OCI-LY1 (cell line): Measurements from ENCODE around the gene LAYN.

Experiments
- EZH2 ChIP-seq: fragments of 200-600 bp; sonication (generic), shearing (Covaris generic); IDR thresholded peaks from 2 replicates; pipeline ENCODE4 v1.8.0; 2017; ENCODE audit warnings: borderline replicate concordance, mixed run types, mild to moderate bottlenecking, antibody characterized with exemption, low read length, moderate library complexity, mixed read lengths
- TF ChIP-seq, protein P1 (sequence below): fragments of 200-600 bp; sonication (generic), shearing (Covaris generic); IDR thresholded peaks from 2 replicates; pipeline ENCODE4 v1.5.1; 2017; ENCODE audit warnings: mild to moderate bottlenecking, antibody characterized with exemption, low read length, moderate library complexity, mixed read lengths

- TF ChIP-seq, protein P1, sequence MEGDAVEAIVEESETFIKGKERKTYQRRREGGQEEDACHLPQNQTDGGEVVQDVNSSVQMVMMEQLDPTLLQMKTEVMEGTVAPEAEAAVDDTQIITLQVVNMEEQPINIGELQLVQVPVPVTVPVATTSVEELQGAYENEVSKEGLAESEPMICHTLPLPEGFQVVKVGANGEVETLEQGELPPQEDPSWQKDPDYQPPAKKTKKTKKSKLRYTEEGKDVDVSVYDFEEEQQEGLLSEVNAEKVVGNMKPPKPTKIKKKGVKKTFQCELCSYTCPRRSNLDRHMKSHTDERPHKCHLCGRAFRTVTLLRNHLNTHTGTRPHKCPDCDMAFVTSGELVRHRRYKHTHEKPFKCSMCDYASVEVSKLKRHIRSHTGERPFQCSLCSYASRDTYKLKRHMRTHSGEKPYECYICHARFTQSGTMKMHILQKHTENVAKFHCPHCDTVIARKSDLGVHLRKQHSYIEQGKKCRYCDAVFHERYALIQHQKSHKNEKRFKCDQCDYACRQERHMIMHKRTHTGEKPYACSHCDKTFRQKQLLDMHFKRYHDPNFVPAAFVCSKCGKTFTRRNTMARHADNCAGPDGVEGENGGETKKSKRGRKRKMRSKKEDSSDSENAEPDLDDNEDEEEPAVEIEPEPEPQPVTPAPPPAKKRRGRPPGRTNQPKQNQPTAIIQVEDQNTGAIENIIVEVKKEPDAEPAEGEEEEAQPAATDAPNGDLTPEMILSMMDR, result no peak
- TF ChIP-seq EZH2, result no peak
Measured at GRCh38 chr11:111555255-111555654, 14.7 kb downstream of the LAYN start.
